WI38 (cell line): ENCODE measurements around the gene SLC38A11.

Experiments used
- H3K4me3 ChIP-seq: 2 replicates; pipeline ENCODE4 v1.5.1; 2011; ENCODE audit warnings: low read depth, mild to moderate bottlenecking, control low read depth, low read length
- CTCF ChIP-seq: IDR thresholded peaks from 2 replicates; pipeline ENCODE4 v1.5.1; 2012; ENCODE audit warnings: low read depth, mild to moderate bottlenecking, control low read depth, low read length

The SLC38A11 gene

DNA sequence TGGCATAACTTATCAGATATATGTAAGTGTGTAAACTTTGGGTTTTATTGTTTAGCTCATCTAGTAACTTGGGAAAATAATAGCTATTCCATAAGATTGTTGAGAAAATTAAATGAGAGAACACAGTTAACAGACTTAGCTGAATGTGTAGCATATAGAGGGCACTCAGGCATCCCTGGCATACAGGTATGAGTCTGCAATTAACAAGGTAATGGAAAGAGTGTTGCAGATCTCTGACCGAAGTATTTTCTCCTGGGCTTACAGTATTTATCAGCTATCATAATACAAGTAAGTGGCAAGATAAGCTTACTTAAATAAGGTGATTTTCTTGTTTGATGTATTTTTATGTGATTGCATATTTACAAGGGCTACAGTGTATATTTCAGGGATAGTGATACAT is 105.8 kb downstream of the SLC38A11 start:
- no peak for TF ChIP-seq CTCF
- no peak overlapping the region for H3K4me3 ChIP-seq

- H3K4me3 ChIP-seq, result no peak overlapping the region
- TF ChIP-seq CTCF, result no peak
Measured at GRCh38 chr2:164847981-164848741, 107.2 kb downstream of the SLC38A11 start.

DNA sequence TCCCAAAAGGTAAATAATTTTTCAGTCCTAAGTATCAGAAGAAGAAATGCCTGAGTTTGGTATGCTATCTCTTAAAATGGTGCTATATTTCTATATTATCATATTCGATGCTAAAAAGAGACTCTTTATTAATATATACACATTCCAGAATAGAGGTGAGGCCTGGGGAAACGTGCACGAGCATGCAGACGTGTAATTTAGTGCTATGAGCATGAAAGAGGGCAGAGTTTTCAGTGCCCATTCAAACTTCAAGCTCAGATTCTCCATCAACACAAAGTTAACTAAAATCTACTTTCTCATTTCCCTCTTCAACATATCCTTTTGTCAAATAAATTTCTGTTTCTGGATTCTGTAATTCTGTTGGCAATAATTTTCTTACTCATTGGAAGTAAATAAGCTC is 108.0 kb downstream of the SLC38A11 start:
- no peak overlapping the region for H3K4me3 ChIP-seq
- TF ChIP-seq CTCF, result no peak

- H3K4me3 ChIP-seq, result no peak overlapping the region
Measured at GRCh38 chr2:164846276-164846675, 109.0 kb downstream of the SLC38A11 start.

More at GRCh38 chr2:164846276-164846675, 109.0 kb downstream of the SLC38A11 start:
- no peak for TF ChIP-seq CTCF
